ENCODE measurements around the gene PACRG. TPM values are rescaled to one million over a fixed set of nuclear protein-coding genes. Genes with fewer than 3 reads are reported as not detected.

The PACRG gene
- total and polyA plus RNA-seq, 8 donors = 1.8 to 28.6 (median 3.2) TPM; not detected in 2

DNA sequence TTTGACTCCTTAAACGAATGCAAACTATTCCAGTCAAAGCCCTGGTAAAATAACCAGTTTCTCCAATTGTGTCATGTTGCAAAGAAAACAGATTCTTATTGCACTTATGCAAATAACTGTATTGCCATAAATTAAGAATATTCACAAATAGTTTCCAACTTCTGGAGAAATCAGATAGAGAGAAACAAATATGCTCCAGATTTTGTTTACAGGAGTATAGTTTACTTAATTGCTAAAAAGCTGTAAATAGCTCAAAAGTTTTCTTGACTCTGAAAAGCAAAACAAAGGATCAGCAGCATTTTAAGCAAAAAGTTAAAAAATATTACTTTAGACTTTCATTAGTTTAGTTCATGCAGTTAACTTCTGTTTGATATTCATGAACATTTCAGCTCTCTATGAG, 304.2 kb downstream of the PACRG start:
- Histone ChIP-seq H3K4me1 (no peaks in the 10 kb centered on the region), H3K4me3 (no peak overlapping the region), H3K36me3 (no peaks in the 10 kb centered on the region), H3K27ac (no peak overlapping the region), H3K9me3 (peaks cover 0 to 44% (median 5%) of the 10 kb centered on the region in 4 donors), H3K27me3 (no peaks in the 10 kb centered on the region)
- TF ChIP-seq POLR2A (IDR thresholded peaks at IDR 0.05) (no peak), POLR2AphosphoS5 (IDR thresholded peaks at IDR 0.05) (no peak), EP300 (IDR thresholded peaks at IDR 0.05) (no peak)
- TF ChIP-seq, protein P1, sequence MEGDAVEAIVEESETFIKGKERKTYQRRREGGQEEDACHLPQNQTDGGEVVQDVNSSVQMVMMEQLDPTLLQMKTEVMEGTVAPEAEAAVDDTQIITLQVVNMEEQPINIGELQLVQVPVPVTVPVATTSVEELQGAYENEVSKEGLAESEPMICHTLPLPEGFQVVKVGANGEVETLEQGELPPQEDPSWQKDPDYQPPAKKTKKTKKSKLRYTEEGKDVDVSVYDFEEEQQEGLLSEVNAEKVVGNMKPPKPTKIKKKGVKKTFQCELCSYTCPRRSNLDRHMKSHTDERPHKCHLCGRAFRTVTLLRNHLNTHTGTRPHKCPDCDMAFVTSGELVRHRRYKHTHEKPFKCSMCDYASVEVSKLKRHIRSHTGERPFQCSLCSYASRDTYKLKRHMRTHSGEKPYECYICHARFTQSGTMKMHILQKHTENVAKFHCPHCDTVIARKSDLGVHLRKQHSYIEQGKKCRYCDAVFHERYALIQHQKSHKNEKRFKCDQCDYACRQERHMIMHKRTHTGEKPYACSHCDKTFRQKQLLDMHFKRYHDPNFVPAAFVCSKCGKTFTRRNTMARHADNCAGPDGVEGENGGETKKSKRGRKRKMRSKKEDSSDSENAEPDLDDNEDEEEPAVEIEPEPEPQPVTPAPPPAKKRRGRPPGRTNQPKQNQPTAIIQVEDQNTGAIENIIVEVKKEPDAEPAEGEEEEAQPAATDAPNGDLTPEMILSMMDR (IDR thresholded peaks at IDR 0.05) = no peak
- no peak for DNase-seq
- WGBS, 5 donors = 55 to 75% (median 68%) methylated on average over 1 of the region's 1 CpG
- intact Hi-C loops (cut with DNase I; ENCODE audit: low total_unique reads) = no loop called here

DNA sequence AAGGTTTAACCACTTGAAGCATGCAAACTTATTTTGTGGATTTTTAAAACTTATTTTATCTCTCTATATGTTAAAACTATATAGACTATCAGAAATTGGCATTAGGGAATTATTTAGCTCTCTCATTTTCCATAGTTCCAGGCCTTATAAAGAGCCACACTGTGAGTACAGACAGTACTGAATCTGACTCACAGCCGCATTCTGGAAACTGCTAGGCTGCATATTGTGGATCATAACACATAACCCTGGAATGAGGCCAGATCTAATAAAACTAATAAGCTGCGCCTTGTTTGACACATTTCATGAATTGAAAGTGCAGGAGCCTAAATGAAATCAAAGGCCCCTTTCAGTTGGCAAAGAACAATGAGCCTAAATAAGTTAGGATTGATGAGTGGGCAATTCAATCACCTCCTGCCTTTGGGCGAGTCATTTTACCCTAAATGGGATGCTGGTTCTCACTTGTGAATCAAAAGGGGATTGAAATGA, 308.4 kb downstream of the PACRG start:
- no peak overlapping the region for H3K4me3 ChIP-seq
- H3K36me3 ChIP-seq = no peaks in the 10 kb centered on the region
- intact Hi-C loops (cut with DNase I; ENCODE audit: low total_unique reads) = no loop called here
- H3K9me3 ChIP-seq = peaks cover 0 to 35% (median 8%) of the 10 kb centered on the region in 4 donors
- no peaks in the 10 kb centered on the region for H3K4me1 ChIP-seq
- 68 to 82% (median 73%) methylated on average over 3 of the region's 3 CpGs for WGBS, 5 donors
- H3K27ac ChIP-seq = no peak overlapping the region
- no peaks in the 10 kb centered on the region for H3K27me3 ChIP-seq
- peak in 1 of 2 donors; percentile 9 for DNase-seq
- TF ChIP-seq POLR2A (IDR thresholded peaks at IDR 0.05) = no peak
- no peak for TF ChIP-seq EP300 (IDR thresholded peaks at IDR 0.05)
- TF ChIP-seq, protein P1 (IDR thresholded peaks at IDR 0.05) = no peak
- TF ChIP-seq POLR2AphosphoS5 (IDR thresholded peaks at IDR 0.05) = no peak

DNA sequence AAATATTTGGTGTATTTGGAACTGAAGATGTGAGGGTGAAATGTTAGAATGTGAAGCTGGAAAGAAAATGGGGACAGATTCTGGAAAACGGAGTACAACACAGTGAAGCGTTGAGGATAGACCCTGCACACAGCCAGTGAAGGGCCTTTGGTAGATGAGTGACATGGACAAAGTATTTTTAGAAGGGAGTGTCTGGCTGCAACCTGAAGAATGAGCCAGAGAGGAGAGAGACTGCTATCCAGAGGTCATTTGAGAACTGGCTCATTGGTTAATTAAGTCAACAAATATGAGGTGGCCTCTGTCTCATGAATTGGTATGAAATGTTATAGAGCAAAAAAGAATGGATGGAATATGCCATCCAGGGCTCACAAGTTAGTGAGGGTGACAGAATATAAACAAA, 310.5 kb downstream of the PACRG start:
- intact Hi-C loops (cut with DNase I; ENCODE audit: low total_unique reads) = no loop called here
- no peaks in the 10 kb centered on the region for H3K4me1 ChIP-seq
- H3K27me3 ChIP-seq = no peaks in the 10 kb centered on the region
- DNase-seq = no peak
- H3K36me3 ChIP-seq = no peaks in the 10 kb centered on the region
- 85 to 95% (median 89%) methylated on average over 2 of the region's 2 CpGs for WGBS, 5 donors
- H3K9me3 ChIP-seq = peaks cover 0 to 22% (median 5%) of the 10 kb centered on the region in 4 donors
- H3K27ac ChIP-seq = no peak overlapping the region
- TF ChIP-seq POLR2A (IDR thresholded peaks at IDR 0.05) (no peak), EP300 (IDR thresholded peaks at IDR 0.05) (no peak), POLR2AphosphoS5 (IDR thresholded peaks at IDR 0.05) (no peak)
- TF ChIP-seq, protein P1 (IDR thresholded peaks at IDR 0.05) = no peak
- no peak overlapping the region for H3K4me3 ChIP-seq

DNA sequence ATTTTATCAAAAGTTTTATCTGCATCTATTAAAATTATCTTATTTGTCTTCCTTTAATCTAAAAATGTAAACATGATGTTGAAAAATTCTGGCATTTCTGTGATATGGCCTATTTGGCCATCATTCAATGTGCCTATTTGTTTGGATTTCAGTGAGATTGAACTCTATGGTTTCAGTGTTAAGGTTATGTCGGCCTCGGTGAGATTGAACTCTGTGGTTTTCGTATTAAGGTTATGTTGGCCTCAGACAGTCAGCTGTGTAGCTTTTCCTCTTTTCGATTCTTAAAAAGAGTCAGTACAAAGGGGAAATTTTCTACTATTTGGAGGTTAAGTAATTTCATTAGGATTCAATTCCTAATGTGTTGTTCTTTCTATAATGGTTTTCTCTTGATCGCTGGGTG, 320.6 kb downstream of the PACRG start:
- no peak for TF ChIP-seq POLR2A (IDR thresholded peaks at IDR 0.05)
- no peak for TF ChIP-seq EP300 (IDR thresholded peaks at IDR 0.05)
- TF ChIP-seq, protein P1 (IDR thresholded peaks at IDR 0.05) = no peak
- no peak for TF ChIP-seq POLR2AphosphoS5 (IDR thresholded peaks at IDR 0.05)
- Histone ChIP-seq H3K36me3 (no peaks in the 10 kb centered on the region), H3K27ac (no peak overlapping the region), H3K4me1 (no peaks in the 10 kb centered on the region), H3K9me3 (no peaks in the 10 kb centered on the region), H3K27me3 (no peaks in the 10 kb centered on the region), H3K4me3 (no peak overlapping the region)
- DNase-seq = no peak
- WGBS, 5 donors = 31 to 55% (median 40%) methylated on average over 5 of the region's 5 CpGs
- intact Hi-C loops (cut with DNase I; ENCODE audit: low total_unique reads) = no loop called here

Measured in stomach (tissue), 9 donors.